ENCODE results near the gene NRGN.

NRGN gene

GRCh38 chr11:124739479-124740276 is at the start of gene NRGN:
Gene NRGN (plus strand): TSS chr11:124739942. CDS start chr11:124740085, 143 bp downstream.
- DNase-seq: peak; percentile 57

GRCh38 chr11:124693142-124693541 is 46.6 kb upstream of the NRGN start:
- no peak for DNase-seq

GRCh38 chr11:124699547-124699946 is 40.2 kb upstream of the NRGN start:
- DNase-seq: no peak

- no peak for DNase-seq
Measured at GRCh38 chr11:124700028-124700427, 39.7 kb upstream of the NRGN start.

GRCh38 chr11:124707829-124708228 is 31.9 kb upstream of the NRGN start:
- DNase-seq: no peak

GRCh38 chr11:124712392-124712791 is 27.4 kb upstream of the NRGN start:
- DNase-seq: no peak

GRCh38 chr11:124716591-124716990 is 23.2 kb upstream of the NRGN start:
- DNase-seq: no peak

GRCh38 chr11:124717421-124717785 is 22.3 kb upstream of the NRGN start:
- DNase-seq: no peak

- DNase-seq: no peak
Measured at GRCh38 chr11:124717786-124718651, 21.7 kb upstream of the NRGN start.

- DNase-seq: no peak
Measured at GRCh38 chr11:124718801-124719200, 20.9 kb upstream of the NRGN start.

GRCh38 chr11:124719534-124719933 is 20.2 kb upstream of the NRGN start:
- no peak for DNase-seq

GRCh38 chr11:124722176-124722575 is 17.6 kb upstream of the NRGN start:
- DNase-seq: no peak

- DNase-seq: no peak
Measured at GRCh38 chr11:124724979-124725718, 14.6 kb upstream of the NRGN start.

GRCh38 chr11:124725719-124726105 is 14.0 kb upstream of the NRGN start:
- DNase-seq: no peak

- DNase-seq: no peak
Measured at GRCh38 chr11:124727474-124727873, 12.3 kb upstream of the NRGN start.

GRCh38 chr11:124728134-124728533 is 11.6 kb upstream of the NRGN start:
- no peak for DNase-seq

- DNase-seq: no peak
Measured at GRCh38 chr11:124729571-124729970, 10.2 kb upstream of the NRGN start.

- DNase-seq: no peak
Measured at GRCh38 chr11:124732230-124732629, 7.5 kb upstream of the NRGN start.

GRCh38 chr11:124736736-124737135 is 3.0 kb upstream of the NRGN start:
- no peak for DNase-seq

GRCh38 chr11:124737638-124738305 is 2.0 kb upstream of the NRGN start:
- DNase-seq: no peak

GRCh38 chr11:124738713-124739478 is 846 bp upstream of the NRGN start:
- no peak for DNase-seq

GRCh38 chr11:124740277-124740882 is 638 bp downstream of the NRGN start:
- DNase-seq: no peak
